Esophagus squamous epithelium (tissue), 5 donors: ENCODE results near the gene IL6R. TPM values are rescaled to one million over a fixed set of nuclear protein-coding genes. Genes with fewer than 3 reads are reported as not detected.

Source experiments
- DNase-seq: peaks from one replicate; lab custom pipeline; 2025; lab: John Stamatoyannopoulos, UW
- H3K27ac ChIP-seq, 4 donors: fragments of 200-600 bp; sonication (generic); one replicate each; pipeline ENCODE4 v1.5.1; 2016 to 2019; ENCODE audit warnings: mild to moderate bottlenecking in 1 of 4
- H3K27me3 ChIP-seq, 4 donors: fragments of 200-600 bp; sonication (generic); 1 replicate in 3 of 4; 2 replicates in 1 of 4; pipeline versions ENCODE4 v1.5.1 to v1.6.0; 2017 to 2021; ENCODE audit warnings: antibody characterized with exemption in 1 of 4
- H3K36me3 ChIP-seq, 3 donors: fragments of 200-600 bp; sonication (generic); one replicate each; pipeline ENCODE4 v1.5.1; 2016 to 2019
- H3K4me1 ChIP-seq, 3 donors: fragments of 200-600 bp; sonication (generic); one replicate each; pipeline ENCODE4 v1.5.1; 2017 to 2019
- H3K4me3 ChIP-seq, 4 donors: fragments of 200-600 bp; sonication (generic); 1 replicate in 3 of 4; 2 replicates in 1 of 4; pipeline ENCODE4 v1.5.1; 2016 to 2019; ENCODE audit warnings: mild to moderate bottlenecking in 2 of 4, moderate library complexity in 1 of 4
- H3K9me3 ChIP-seq, 3 donors: fragments of 200-600 bp; sonication (generic); one replicate each; pipeline ENCODE4 v1.5.1; 2016 to 2019
- CTCF ChIP-seq, 6 experiments: fragments of 450-650 bp in 4 of 6; fragments of 200-600 bp in 2 of 6; sonication (generic) in 2 of 6; IDR thresholded peaks; one replicate each; pipeline ENCODE4 v1.5.1; 2016 to 2019; ENCODE audit warnings: antibody characterized with exemption in 6 of 6, mild to moderate bottlenecking in 4 of 6, moderate library complexity in 4 of 6
- POLR2A ChIP-seq, 4 donors: fragments of 450-650 bp; IDR thresholded peaks; one replicate each; pipeline ENCODE4 v1.6.1; 2017; ENCODE audit warnings: antibody characterized with exemption in 4 of 4, mild to moderate bottlenecking in 4 of 4, moderate library complexity in 3 of 4
- WGBS, 2 donors: methylation state at CpG; one replicate each; pipeline ENCODE4 v1.1.5; 2018; 5-methylcytosine and 5-hydroxymethylcytosine counted together
- intact Hi-C: fragments of 100-400 bp; cut with DNase I; formaldehyde crosslinking; loops from one replicate; pipeline ENCODE4 v1.15.0; 2022
- total RNA-seq, 4 donors: library from RNA; depleted of rRNA; stranded (reverse); fragments of >200 nt; gene quantifications; one replicate each; pipeline ENCODE4 v1.1.0, GENCODE V29; 2016
- donor health status: DM: yes; HTN: yes; CAD: no.

The IL6R gene
- total RNA-seq, 4 donors from 2014 or later, result 6.4 to 47.7 (median 8.1) TPM

GRCh38 chr1:154495496-154496273 is 90.5 kb downstream of the IL6R start:
- intact Hi-C loops, result loop anchor here (10.0 kb wide), 1 partner anchor 49 kb away; no protein-coding TSS in a partner anchor
- TF ChIP-seq CTCF (IDR thresholded peaks at IDR 0.05) (no peak), POLR2A (IDR thresholded peaks at IDR 0.05) (no peak)
- Histone ChIP-seq H3K4me3 (no peak overlapping the region), H3K9me3 (no peaks in the 10 kb centered on the region), H3K27me3 (peaks cover 0 to 36% (median 0%) of the 10 kb centered on the region in 4 donors), H3K36me3 (no peaks in the 10 kb centered on the region), H3K4me1 (peaks cover 0 to 50% (median 5%) of the 10 kb centered on the region in 3 donors), H3K27ac (peak overlapping the region in 3 of 4 donors; percentile 40 to 62 (median 41))
- DNase-seq, result no peak
- WGBS, 2 donors, result 64 to 68% methylated on average over 8 of the region's 8 CpGs

GRCh38 chr1:154496383-154496782 is 91.2 kb downstream of the IL6R start:
- H3K27ac ChIP-seq, result peak overlapping the region in 3 of 4 donors; percentile 17 to 62 (median 40)
- no peak for TF ChIP-seq CTCF (IDR thresholded peaks at IDR 0.05)
- TF ChIP-seq POLR2A (IDR thresholded peaks at IDR 0.05), result no peak
- no peak overlapping the region for H3K4me3 ChIP-seq
- intact Hi-C loops, result loop anchor here (10.0 kb wide), 1 partner anchor 48 kb away; no protein-coding TSS in a partner anchor
- H3K9me3 ChIP-seq, result no peaks in the 10 kb centered on the region
- WGBS, 2 donors, result 67 to 68% methylated on average over 5 of the region's 5 CpGs
- H3K36me3 ChIP-seq, result no peaks in the 10 kb centered on the region
- H3K4me1 ChIP-seq, result peaks cover 0 to 49% (median 5%) of the 10 kb centered on the region in 3 donors
- DNase-seq, result no peak
- peaks cover 0 to 37% (median 0%) of the 10 kb centered on the region in 4 donors for H3K27me3 ChIP-seq

- TF ChIP-seq POLR2A (IDR thresholded peaks at IDR 0.05), result no peak
- Histone ChIP-seq H3K4me3 (no peak overlapping the region), H3K27ac (peak overlapping the region in 2 of 4 donors; percentile 17 to 62), H3K4me1 (peaks cover 5 to 49% (median 6%) of the 10 kb centered on the region in 3 donors), H3K27me3 (peaks cover 0 to 44% (median 0%) of the 10 kb centered on the region in 4 donors), H3K36me3 (no peaks in the 10 kb centered on the region), H3K9me3 (no peaks in the 10 kb centered on the region)
- intact Hi-C loops, result loop anchor here (10.0 kb wide), 1 partner anchor 48 kb away; no protein-coding TSS in a partner anchor
- WGBS, 2 donors, result 19 to 27% methylated on average over 5 of the region's 5 CpGs
- no peak for DNase-seq
Observed at GRCh38 chr1:154497026-154497806, 92.1 kb downstream of the IL6R start.

- H3K27ac ChIP-seq, result no peak overlapping the region
- H3K9me3 ChIP-seq, result no peaks in the 10 kb centered on the region
- no peak for DNase-seq
- WGBS, 2 donors, result 81 to 92% methylated on average over 1 of the region's 1 CpG
- H3K27me3 ChIP-seq, result peaks cover 0 to 63% (median 7%) of the 10 kb centered on the region in 4 donors
- peaks cover 10 to 56% (median 12%) of the 10 kb centered on the region in 3 donors for H3K4me1 ChIP-seq
- H3K36me3 ChIP-seq, result no peaks in the 10 kb centered on the region
- no peak for TF ChIP-seq POLR2A (IDR thresholded peaks at IDR 0.05)
- no peak for TF ChIP-seq CTCF (IDR thresholded peaks at IDR 0.05)
- intact Hi-C loops, result loop anchor here (10.0 kb wide), 1 partner anchor 45 kb away; no protein-coding TSS in a partner anchor
- H3K4me3 ChIP-seq, result peak overlapping the region in 3 of 4 donors; percentile 41 to 77 (median 56)
Observed at GRCh38 chr1:154499446-154499845, 94.3 kb downstream of the IL6R start.

- H3K27ac ChIP-seq, result peak overlapping the region in 3 of 4 donors; percentile 29 to 83 (median 30)
- H3K9me3 ChIP-seq, result no peaks in the 10 kb centered on the region
- no peaks in the 10 kb centered on the region for H3K36me3 ChIP-seq
- H3K4me3 ChIP-seq, result peak overlapping the region; percentile 0 to 77 (median 48)
- H3K27me3 ChIP-seq, result peaks cover 0 to 70% (median 7%) of the 10 kb centered on the region in 4 donors
- intact Hi-C loops, result no loop called here
- peaks cover 10 to 45% (median 12%) of the 10 kb centered on the region in 3 donors for H3K4me1 ChIP-seq
- TF ChIP-seq POLR2A (IDR thresholded peaks at IDR 0.05), result no peak
- no peak for TF ChIP-seq CTCF (IDR thresholded peaks at IDR 0.05)
- no peak for DNase-seq
- WGBS, 2 donors, result 84% methylated on average over 8 of the region's 8 CpGs
Observed at GRCh38 chr1:154500533-154500932, 95.4 kb downstream of the IL6R start.
